NCI-H187 (cell line): ENCODE measurements around the gene RASGRP2.

Experiments used
- DNase-seq, 2 experiments: peaks; one replicate each; lab custom pipeline; 2025; lab: John Stamatoyannopoulos, UW

RASGRP2 gene

DNA sequence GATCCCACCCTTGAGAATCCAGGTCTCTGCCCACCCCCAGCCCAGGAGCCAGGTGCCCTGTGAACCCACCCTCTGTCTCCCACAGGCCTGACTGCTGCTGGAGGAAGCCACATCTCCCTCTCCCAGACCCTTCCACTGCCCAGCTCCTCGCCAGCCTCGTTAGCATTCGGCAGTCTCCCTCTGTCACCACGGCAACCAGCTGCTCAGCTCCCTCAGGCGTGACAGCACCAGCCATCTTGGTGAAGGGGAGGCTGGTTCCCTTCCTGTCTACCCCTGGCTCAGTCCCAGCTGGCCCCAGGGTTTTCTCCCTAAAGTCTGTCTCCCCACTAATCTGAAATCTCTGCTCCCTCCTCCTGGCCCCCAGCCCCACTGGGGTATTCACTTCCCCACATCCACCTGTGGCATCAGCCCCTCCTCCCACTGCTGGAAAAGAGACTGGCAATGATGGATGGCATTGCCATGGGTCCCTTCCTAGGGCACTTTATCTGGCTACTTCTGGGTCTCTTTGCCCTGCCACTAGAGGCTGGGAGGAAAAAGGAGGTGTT, 49.0 kb downstream of the RASGRP2 start:
- DNase-seq, result peak; percentile 35 to 36

DNA sequence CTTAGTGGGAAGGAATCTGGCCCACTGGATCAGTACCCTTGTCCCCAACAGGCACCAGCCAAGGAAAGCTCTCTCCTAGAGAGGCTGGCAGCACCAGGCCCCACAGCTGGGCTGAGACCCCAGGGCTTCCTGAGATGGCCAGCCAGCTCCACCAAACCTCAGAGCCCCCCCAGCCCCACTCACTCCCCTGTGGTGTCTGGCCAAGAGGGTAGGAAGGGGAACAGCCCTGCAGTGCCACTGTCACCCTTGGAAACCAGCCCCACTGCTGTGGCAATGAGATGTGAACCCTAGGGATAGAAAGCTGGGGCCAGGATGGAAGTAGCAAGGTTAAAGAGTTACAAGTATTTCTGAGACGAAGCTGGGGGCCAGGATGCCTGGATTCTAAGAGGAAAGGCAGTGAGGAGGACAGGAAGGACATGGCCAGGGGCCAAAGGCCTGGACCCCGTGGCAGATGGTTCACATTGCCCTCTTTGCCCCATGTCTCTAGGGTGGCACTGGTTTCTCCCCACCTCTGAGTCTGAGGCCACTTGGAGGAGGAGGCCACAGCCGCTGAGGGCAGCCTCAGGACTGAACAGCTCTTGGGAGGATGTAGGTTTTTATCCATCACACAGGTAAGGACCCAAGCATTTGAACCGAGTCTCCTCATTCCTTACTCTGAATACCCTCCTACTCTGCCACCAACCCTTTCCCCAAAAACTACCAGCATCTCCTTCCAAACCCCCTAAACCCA, 49.8 kb downstream of the RASGRP2 start:
- no peak for DNase-seq

DNA sequence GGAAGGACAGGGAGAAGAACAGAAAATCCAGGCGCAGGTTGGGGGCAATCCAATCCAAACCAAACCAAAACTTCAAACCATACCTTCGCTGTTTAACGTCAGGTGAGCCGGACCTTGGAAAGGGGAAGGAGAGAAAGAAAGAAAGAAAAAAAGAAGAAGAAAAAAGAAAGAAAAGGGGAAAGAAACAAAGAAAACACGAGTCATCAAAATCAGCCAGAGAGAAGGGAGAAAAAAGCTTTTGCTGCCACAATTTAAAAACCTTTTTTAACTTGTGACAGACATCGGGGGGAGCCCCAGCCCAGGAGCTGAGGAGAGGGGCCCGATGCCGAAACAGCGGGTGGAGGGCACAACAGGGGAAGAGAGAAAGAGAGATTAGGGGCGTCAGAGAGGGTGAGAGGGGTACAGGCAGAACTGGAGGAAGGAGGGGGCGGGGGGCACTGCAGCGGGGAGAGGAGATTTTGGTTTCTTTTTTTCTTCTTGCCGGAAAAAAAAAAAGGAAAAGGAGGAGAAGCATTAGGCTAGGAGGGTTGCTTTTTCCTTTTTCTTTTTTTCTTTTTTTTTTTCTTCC, 51.1 kb downstream of the RASGRP2 start:
- no peak for DNase-seq

DNA sequence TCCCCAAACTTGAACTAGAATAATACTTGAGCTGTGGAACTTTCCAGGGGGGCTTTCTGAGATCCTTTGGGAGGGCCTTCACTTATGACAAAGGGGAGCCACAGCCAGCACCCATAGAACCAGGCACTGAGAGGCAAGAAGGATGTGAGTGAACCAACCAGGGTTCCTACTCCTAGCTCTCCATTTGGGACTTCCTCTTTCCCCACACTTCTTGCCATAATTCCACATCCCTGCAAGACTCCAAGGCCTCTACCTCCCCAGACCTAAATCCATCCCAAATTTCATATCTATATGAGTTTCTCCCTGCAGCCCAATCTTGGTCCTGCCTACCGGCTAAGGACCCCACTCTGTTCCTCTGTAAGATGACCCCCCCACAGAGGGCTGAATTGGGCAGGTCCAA, 52.4 kb downstream of the RASGRP2 start:
- no peak for DNase-seq

DNA sequence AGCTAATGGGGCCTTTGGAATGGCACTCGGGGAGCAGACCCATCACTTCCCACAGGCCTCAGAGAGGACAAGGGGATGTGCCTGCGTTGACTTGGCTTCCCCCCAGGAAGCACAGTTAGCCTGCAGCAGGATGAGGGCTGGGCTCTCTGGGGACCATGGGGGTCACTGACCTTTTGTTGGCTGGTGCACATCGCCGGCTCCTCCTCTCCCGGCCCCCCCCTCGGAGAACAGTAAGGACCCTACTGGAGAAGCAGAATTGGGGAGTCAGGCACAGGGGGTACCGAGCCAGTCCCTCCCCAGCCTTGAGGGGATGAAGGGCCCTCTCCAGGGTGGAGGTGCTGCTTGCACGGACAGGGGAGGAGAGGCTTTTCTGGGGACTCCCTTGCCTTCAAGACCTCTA, 53.7 kb downstream of the RASGRP2 start:
- no peak for DNase-seq

DNA sequence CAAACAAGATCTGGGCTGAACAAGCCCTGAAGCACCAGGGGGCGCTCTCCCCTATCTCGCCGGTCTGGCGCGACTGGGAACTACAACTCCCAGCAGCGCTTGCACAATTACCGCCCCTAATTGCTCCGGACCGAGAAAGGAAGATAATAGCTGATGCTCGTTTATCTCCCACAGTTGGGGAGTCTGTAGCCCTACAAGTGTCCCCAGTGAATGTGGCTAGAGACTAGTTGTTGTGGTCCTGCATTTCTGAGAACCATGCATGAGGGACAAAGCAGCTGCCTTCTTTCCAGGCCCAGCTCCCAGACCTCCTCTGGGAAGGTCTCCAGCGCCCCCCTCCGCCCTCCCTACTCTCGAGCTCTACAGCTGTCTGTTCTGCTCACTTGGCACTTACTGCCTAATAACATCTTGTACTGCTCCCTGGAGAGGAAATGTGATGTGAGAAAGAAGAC, 55.4 kb downstream of the RASGRP2 start:
- DNase-seq, result peak; percentile 70 to 90

DNA sequence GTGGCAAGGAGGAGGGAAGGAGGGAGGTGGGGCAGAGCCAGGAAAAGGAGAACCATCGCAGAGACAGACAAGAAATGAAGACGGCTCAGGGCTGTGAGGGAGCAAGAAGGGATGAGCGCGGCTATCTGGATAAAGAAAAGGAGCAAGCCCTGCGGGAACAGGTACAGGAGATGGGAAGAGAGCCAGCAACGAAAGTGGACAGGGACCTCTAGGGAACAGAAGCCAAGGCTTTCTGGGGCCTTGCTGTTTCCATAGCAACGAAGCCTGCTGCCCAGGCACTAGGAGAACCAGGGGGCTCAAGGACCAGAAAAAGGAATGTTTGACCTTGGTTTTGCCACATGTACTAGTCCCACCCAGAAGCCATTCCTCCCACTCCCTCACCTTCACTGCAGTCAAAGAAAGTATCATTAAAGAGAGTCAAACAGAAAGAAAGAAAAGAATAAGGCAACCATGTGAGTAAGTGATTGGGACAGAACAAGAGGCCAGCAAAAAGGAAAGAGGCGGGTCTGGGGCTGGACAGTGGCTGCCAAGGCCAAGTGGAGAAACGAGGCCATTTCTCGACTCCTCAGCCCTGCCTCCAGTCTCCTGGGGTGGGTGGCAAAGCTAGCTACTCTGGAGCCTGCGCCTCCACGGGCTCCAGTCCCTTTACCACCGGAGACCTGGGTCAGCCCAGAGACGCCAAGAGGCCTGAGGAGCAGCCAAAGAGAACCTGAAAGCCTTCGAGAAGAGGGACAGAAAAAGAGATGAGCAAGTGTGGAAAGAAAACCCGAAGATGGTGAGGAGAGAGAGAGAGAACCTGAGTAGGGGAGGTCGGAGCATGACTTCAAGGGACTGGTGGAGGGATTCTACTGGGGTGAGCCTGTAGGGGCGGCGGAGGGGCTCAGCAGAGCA, 56.1 kb downstream of the RASGRP2 start:
- DNase-seq, result no peak

DNA sequence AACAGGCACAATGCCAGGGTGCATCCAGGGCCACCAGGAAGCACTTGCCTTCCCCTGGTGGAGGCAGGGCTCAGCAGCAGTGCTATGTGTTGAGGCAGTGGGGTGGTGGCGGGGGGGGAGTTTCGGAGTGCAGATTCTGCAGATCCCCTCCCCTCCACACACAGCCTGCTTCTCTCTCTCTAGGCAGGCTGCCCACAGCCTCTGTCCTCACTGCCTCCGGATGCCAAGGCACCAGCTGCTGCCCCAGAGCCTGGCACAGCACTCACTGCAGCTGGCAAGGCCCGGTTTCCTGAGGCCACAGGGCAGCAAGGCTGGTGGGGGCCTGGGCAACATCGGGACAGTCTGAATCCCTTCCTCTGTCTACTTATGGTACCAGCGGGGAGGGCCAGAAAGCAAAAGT, 56.7 kb downstream of the RASGRP2 start:
- no peak for DNase-seq

DNA sequence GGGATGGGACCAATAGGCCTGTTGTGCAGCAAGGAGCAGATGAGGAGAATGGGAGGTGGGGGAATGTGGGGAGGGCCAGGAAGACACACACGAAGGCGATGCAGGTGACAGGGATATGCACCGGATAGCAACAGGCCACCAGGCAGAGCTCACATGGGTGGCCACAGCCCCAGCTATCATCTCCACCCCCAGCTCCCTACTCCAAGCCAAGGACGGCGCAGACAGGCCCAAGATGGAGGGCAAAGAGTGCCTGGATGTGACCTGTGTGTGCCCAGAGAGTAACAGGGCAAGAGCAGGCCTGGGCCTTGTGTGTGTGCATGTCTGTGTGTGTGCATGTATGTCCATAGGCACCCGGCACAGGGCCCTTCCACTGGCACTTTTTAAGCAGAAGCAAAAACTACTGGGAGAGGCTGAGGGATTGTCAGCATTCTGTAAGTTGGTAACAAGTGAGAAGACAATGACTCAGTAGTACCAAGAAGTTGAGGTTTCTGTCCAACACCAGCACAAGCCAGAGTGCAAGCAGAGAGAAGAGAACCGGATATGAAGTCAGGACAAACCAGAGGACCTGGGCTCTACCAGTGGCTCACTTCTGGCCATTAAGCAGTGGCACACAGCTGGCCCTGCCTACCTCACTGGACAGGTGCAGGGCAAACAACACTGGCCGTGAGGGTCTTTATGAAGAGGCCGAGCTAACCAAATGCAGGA, 57.3 kb downstream of the RASGRP2 start:
- DNase-seq, result no peak

DNA sequence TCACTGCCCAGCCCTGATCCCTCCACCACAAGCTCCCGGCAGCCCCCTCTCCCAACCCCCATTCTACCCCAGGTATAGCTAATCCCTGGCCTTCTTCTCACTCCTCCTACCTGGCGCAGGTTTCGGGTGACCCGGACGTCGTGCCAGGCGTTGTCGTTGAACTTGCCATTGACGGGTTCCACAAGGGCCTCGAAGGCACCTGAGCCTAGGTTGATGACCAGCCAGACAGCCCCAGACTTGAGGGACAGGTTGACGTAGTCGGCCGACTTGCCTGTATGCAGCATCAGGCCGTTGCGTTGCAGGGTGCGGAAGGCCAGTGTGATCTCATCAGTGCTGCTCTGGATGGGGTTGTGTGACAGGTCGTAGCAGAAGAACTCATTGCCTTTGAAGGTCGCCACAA, 58.4 kb downstream of the RASGRP2 start:
- DNase-seq, result no peak

DNA sequence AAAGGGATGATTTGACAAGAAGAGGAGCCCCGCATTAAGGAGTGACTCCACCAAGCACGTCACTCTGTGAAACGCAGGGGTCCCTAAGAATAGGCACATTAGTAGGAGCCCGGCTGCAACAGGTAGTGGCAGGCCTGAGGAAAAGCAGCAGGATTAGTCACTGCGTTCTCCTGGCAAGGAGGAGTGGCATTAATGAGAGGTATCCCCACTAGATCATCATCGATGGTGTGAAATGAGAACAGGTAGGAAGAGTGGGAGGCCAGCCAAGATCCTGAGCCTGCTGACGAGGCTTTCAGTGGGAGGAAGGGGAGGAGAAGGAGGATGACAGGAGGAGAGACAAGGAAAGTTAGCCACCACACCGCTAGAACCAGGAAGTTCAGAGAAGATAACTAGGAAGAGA, 59.6 kb downstream of the RASGRP2 start:
- no peak for DNase-seq

DNA sequence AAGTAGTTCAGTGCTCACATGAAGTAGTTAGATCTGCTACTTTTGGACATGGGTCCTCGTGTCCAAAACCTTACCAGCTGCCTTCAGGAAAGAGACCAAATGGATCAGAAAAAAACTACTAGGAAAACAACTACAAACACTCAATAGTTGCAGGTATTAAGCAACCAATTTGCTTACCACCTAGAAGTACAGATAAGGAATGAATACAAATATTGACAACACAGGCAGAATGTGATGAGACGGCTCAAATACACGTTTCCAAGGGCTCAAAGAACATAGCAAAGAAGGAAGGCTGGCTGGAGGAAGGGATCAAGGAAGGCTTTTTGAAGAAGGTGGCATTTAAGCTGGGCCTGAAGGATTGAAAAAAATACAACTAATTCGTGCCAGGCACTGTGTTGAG, 62.8 kb downstream of the RASGRP2 start:
- no peak for DNase-seq

DNA sequence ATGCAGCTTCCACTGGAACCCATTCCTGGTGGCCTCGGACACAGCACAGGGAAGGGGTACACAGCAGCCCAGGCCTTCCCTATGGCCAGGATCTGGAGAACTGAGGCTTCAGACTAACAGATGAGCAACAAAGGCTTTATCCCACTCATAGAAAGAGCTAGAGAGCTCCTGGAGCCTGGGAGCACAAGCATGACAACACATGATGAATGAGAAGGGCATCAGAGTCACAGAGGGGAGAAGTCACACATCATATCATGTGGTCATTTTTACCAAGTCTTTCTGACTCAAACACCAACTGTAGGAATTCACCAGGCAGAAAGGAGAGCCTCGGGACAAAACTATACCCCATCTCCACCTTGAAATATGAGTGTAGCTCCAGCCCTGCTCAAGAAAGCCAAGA, 64.1 kb downstream of the RASGRP2 start:
- DNase-seq, result no peak

DNA sequence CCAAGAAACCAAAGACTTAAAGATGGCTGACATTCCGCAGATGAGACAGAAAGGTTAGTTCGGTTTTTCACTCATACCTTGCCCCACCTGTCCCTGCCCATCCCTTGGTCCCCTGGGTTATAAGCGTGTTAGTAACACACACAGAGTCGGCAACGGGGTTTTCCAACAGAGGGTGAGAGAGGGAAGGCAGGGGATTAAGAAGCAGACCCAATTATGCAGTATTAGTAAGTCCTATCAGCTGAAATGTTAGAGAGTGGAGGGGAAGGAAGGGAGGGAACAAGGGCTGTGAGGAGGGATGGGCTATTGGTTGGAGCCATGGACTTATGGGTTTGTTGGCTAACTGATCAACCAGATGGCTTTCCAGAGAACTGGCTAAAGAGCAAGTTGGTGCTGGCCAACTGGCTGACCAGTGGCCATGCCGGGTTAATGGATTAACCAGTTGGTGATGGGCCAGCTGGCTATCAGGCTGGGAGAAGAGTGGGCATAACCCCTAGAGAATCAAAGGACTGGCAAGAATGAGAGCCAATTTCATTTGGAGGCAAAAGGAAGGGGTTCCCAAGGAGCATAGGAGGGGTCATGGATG, 66.4 kb downstream of the RASGRP2 start:
- no peak for DNase-seq
